Small intestine (tissue), 7 donors: ENCODE data around the gene IPCEF1. TPM values are rescaled to one million over a fixed set of nuclear protein-coding genes. Genes with fewer than 3 reads are reported as not detected.

Source experiments
- DNase-seq, 2 donors: peaks; one replicate each; pipeline versions ENCODE4 v3.0.0 to v3.0.0-alpha.2; 2013
- FAIRE-seq: peaks from 2 replicates; lab custom pipeline; 2012; peaks lifted over from hg19 to GRCh38; lab: Jason Lieb, UNC
- H3K27ac ChIP-seq, 3 donors: one replicate each; pipeline ENCODE4 v1.5.1; 2013; ENCODE audit warnings: low read length in 2 of 3, mild to moderate bottlenecking in 2 of 3, control low read depth in 1 of 3, inconsistent platforms in 1 of 3, low read depth in 1 of 3, moderate library complexity in 1 of 3
- H3K27me3 ChIP-seq, 3 donors: one replicate each; pipeline ENCODE4 v1.6.1; 2013; ENCODE audit warnings: low read length in 3 of 3, inconsistent platforms in 1 of 3; ENCODE audit not compliant: control insufficient read depth in 3 of 3, insufficient read depth in 3 of 3
- H3K36me3 ChIP-seq, 3 donors: one replicate each; pipeline ENCODE4 v1.6.1; 2013; ENCODE audit warnings: low read length in 3 of 3, inconsistent platforms in 1 of 3, low read depth in 1 of 3, mild to moderate bottlenecking in 1 of 3, moderate library complexity in 1 of 3; ENCODE audit not compliant: control insufficient read depth in 3 of 3, insufficient read depth in 2 of 3
- H3K4me1 ChIP-seq, 3 donors: one replicate each; pipeline ENCODE4 v1.6.1; 2013; ENCODE audit warnings: low read length in 2 of 3, inconsistent platforms in 1 of 3, low read depth in 1 of 3, mild to moderate bottlenecking in 1 of 3, moderate library complexity in 1 of 3; ENCODE audit not compliant: control insufficient read depth in 3 of 3, insufficient read depth in 2 of 3
- H3K4me3 ChIP-seq, 3 donors: one replicate each; pipeline ENCODE4 v1.5.1; 2013; ENCODE audit warnings: low read length in 3 of 3, control low read depth in 1 of 3, inconsistent platforms in 1 of 3, low read depth in 1 of 3, mild to moderate bottlenecking in 1 of 3, moderate library complexity in 1 of 3
- H3K9me3 ChIP-seq, 2 donors: one replicate each; pipeline ENCODE4 v1.6.1; 2013; ENCODE audit warnings: low read depth in 1 of 2, low read length in 1 of 2; ENCODE audit not compliant: control insufficient read depth in 2 of 2, insufficient read depth in 1 of 2
- WGBS, 3 donors: extraction: QIAGEN DNeasy Blood & Tissue Kit; methylation state at CpG; one replicate each; pipeline ENCODE4 v1.1.7; 2013; 5-methylcytosine and 5-hydroxymethylcytosine counted together
- polyA plus RNA-seq, 4 donors: library from polyadenylated mRNA; stranded (reverse) in 3 of 4; unstranded in 1 of 4; fragments of 200-250 nt in 3 of 4; fragments of 120-200 nt in 1 of 4; gene quantifications; one replicate each; pipeline versions ENCODE4 v1.2.1 to v1.2.3, GENCODE V29; 2013
- donor health status: healthy with polysubstance abuse.
- donor health status: control.
- donor health status: control.
- donor health status: Bipolar disorder and iron deficiency.
- donor health status: healthy.

Gene IPCEF1
- polyA plus RNA-seq, 4 donors = 0.45 to 2.1 (median 0.79) TPM

DNA sequence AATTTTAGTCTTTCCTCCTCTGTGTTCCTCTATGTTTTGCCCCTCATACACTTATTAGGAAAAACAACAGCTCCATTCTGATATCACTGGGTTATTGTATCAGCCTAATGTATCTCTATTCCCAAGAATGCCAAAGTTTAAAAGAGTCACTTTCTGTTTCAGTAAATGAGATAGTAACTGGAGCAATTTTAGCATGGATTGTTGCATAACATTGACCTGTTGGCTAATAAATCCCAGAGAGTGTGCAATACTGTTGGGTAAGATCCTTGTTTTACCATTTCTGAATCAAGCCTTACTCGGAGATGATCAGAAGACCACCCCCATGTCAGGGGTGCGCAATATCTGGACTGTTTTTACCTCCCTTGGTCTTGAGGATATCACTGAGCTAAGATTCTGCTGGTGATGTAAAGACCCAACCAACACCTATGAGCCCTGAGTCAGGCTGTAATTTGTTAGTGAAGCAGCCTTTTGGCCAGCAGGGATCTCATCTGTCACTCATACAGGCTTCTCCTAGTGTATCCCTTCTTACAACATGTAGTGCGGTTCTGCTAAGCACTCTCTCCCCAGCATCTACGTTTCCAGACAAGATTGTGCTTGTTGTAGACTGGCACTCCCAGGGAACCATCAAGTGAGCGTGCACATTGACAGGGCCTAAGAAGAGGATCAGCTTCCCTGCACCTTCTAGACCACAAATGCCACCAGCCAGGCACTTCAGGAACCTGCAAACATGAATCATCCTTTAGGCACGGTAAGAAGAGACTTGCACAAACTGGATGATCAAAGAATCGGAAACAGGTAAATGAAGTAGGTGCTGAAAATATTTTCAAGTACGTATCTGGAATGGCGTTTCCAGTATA, 11.5 kb upstream of the IPCEF1 start:
- FAIRE-seq (no peak), DNase-seq (no peak)
- Histone ChIP-seq H3K4me1 (peaks cover 0 to 2% (median 0%) of the 10 kb centered on the region in 3 donors), H3K36me3 (no peaks in the 10 kb centered on the region), H3K4me3 (no peak overlapping the region), H3K9me3 (no peaks in the 10 kb centered on the region), H3K27me3 (no peaks in the 10 kb centered on the region), H3K27ac (no peak overlapping the region)
- WGBS, 3 donors = 75 to 85% (median 84%) methylated on average over 9 of the region's 9 CpGs

DNA sequence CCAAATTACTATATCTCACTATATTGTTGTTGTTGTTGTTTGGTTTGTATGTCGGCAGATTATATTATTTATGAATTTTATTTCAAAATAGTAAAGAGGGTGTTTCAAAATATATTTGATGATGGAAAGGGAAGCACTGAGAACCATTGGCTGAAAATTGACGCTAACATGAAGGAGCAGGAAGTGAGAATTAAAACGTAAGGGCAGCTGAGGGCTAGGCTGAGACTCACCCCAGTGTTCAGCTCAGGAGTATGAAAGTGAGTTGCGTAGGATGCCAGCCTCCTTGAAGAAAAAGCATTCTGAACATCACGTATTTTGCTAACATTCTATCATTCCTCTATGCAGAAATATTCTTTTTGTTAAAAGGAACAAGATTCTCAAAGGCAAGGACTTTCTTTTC, 10.7 kb upstream of the IPCEF1 start:
- DNase-seq = no peak
- H3K4me3 ChIP-seq = no peak overlapping the region
- H3K27me3 ChIP-seq = no peaks in the 10 kb centered on the region
- 84 to 91% (median 85%) methylated on average over 5 of the region's 5 CpGs for WGBS, 3 donors
- no peaks in the 10 kb centered on the region for H3K36me3 ChIP-seq
- no peaks in the 10 kb centered on the region for H3K9me3 ChIP-seq
- H3K27ac ChIP-seq = no peak overlapping the region
- peaks cover 0 to 2% (median 0%) of the 10 kb centered on the region in 3 donors for H3K4me1 ChIP-seq
- no peak for FAIRE-seq

DNA sequence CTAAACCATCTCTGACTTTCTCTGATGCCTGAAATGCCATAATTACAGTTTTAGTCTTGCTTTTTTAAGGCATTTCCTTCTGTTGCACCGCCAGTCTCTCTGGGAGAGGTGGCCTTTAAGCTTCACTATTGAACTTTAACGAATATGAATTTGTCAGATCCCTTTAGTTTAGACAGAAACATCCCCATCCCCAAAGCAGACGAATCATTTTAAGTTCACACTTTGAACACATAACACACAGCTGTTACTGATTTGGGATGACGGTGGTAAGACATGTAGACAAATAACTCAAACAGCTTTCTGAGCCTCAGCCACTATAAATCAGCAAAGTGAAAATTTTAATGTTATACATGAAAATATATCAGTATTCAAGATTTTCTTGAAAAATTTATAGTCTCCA, 7.2 kb upstream of the IPCEF1 start:
- no peaks in the 10 kb centered on the region for H3K4me1 ChIP-seq
- no peaks in the 10 kb centered on the region for H3K27me3 ChIP-seq
- no peak overlapping the region for H3K27ac ChIP-seq
- no peak for DNase-seq
- H3K36me3 ChIP-seq = no peaks in the 10 kb centered on the region
- WGBS, 3 donors = 69 to 77% (median 72%) methylated on average over 4 of the region's 4 CpGs
- H3K9me3 ChIP-seq = no peaks in the 10 kb centered on the region
- FAIRE-seq = no peak
- H3K4me3 ChIP-seq = no peak overlapping the region

DNA sequence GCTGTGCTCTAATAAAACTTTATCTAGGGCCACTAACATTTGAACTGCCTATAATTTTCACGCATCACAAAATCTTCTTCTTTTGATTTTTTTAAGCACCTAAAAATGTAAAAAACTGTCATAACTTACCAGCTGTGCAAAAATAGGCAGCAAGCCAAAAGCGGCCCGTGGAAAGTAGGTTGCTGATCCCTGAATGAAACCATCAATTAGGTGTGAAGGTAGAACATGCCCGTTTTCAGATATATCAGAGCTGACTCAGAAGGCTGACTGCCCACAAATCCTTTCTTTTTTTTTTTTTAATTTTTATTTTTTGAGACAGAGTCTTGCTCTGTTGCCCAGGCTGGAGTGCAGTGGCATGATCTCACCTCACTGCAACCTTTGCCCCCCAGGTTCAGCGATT, 4.9 kb upstream of the IPCEF1 start:
- H3K27me3 ChIP-seq = no peaks in the 10 kb centered on the region
- H3K4me1 ChIP-seq = no peaks in the 10 kb centered on the region

DNA sequence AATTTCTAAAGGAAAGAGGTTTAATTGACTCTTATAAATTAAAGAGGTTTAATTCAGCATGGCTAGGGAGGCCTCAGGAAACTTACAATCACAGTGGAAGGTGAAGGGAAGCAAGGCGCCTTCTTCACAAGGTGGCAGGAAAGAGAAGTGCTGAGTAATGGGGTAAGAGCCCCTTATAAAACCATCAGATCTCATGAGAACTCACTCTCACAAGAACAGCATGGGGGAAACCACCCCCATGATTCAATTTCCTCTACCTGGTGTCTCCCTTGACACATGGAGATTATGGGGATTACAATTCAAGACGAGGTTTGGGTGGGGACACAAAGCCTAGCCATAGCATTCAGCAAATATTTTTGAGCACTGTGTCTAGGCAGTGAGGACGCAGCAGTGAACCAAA, 3.9 kb upstream of the IPCEF1 start:
- Histone ChIP-seq H3K9me3 (no peaks in the 10 kb centered on the region), H3K27ac (no peak overlapping the region), H3K4me1 (no peaks in the 10 kb centered on the region), H3K36me3 (no peaks in the 10 kb centered on the region), H3K4me3 (no peak overlapping the region), H3K27me3 (no peaks in the 10 kb centered on the region)
- no peak for FAIRE-seq
- 85 to 92% (median 88%) methylated on average over 3 of the region's 3 CpGs for WGBS, 3 donors
- no peak for DNase-seq

More for the DNA sequence above, 4.9 kb upstream of the IPCEF1 start:
- no peak for DNase-seq
- no peak overlapping the region for H3K4me3 ChIP-seq
- no peak for FAIRE-seq
- 74 to 89% (median 79%) methylated on average over 5 of the region's 5 CpGs for WGBS, 3 donors
- H3K36me3 ChIP-seq = no peaks in the 10 kb centered on the region
- H3K9me3 ChIP-seq = no peaks in the 10 kb centered on the region
- H3K27ac ChIP-seq = no peak overlapping the region

DNA sequence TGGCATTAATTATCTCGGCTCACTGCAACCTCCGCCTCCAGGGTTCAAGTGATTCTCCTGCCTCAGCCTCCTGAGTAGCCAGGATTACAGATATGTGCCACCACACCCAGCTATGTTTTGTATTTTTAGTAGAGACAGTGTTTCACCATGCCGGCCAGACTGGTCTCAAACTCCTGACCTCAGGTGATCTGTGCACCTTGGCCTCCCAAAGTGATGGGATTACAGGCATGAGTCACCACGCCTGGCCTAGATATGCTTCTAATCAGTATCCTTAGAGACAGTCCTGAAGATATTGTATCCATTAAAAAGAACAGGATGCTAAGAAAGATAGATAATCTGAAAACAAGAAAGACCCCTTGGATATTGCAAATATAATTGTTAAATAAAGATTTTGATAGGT, 3.1 kb upstream of the IPCEF1 start:
- no peaks in the 10 kb centered on the region for H3K4me1 ChIP-seq
- no peaks in the 10 kb centered on the region for H3K9me3 ChIP-seq
- WGBS, 3 donors = 40 to 74% (median 48%) methylated on average over 4 of the region's 4 CpGs
- no peaks in the 10 kb centered on the region for H3K36me3 ChIP-seq
- DNase-seq (peak in 1 of 2 donors; percentile 56), FAIRE-seq (no peak)
- H3K27ac ChIP-seq = no peak overlapping the region
- no peaks in the 10 kb centered on the region for H3K27me3 ChIP-seq
- H3K4me3 ChIP-seq = no peak overlapping the region

DNA sequence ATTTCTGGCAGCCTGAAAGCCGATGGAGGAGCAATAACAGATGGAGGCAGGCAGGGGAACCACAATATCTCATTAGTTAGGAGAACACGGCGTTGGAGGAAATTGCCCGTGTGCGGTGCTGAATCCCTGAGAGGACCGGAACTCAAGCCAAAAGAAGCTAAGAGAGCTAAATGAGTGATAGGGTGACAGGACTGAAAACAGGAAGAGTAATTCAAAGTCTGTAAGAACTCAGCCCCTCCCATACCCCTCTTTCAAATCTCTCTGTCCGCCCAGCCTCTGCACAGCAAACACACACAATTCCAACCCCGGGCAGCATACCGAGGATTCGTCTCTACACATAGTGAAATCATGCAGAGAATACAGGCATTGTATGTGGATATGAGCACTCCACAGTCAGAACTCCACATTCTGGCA, 2.6 kb upstream of the IPCEF1 start:
- Histone ChIP-seq H3K4me3 (no peak overlapping the region), H3K27ac (no peak overlapping the region), H3K36me3 (no peaks in the 10 kb centered on the region), H3K27me3 (no peaks in the 10 kb centered on the region), H3K4me1 (no peaks in the 10 kb centered on the region), H3K9me3 (no peaks in the 10 kb centered on the region)
- WGBS, 3 donors = 30 to 78% (median 66%) methylated on average over 10 of the region's 10 CpGs
- DNase-seq (no peak), FAIRE-seq (no peak)

DNA sequence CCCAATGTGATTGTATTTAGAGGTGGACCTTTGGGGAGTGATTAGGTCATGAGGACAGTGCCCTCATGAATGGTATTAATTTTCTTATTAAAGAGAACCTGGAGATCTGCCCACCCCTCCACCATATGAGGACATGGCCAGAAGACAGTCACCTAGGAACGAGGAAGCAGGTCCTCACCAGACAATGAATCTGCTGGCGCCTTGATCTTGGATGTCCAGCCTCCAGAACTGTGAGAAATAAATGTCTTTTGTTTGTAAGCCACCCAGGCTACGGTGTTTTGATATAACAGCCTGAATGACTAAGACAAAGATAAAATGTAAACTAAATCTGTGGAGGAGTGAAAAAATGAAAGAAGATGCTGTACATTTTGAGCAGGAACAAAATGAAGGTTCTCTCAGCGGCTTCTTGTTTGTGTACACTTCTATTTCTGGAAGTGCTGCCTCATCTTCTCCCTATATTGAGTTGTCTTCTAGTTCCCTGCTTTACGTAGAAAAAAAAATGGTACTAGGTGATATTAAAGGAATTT, 1.5 kb upstream of the IPCEF1 start:
- Histone ChIP-seq H3K9me3 (no peaks in the 10 kb centered on the region), H3K27me3 (no peaks in the 10 kb centered on the region), H3K4me3 (no peak overlapping the region), H3K36me3 (no peaks in the 10 kb centered on the region), H3K27ac (no peak overlapping the region), H3K4me1 (no peaks in the 10 kb centered on the region)
- no peak for FAIRE-seq
- 84 to 87% (median 87%) methylated on average over 5 of the region's 5 CpGs for WGBS, 3 donors
- DNase-seq = no peak
